Liver (tissue), 3 donors: ENCODE data around the gene SPATA32.

Experiments used
- RAD21 ChIP-seq, 2 donors: IDR thresholded peaks; 2 replicates each; pipeline ENCODE4 v1.6.1; 2016; ENCODE audit warnings: antibody characterized with exemption in 2 of 2, mild to moderate bottlenecking in 2 of 2
- TF ChIP-seq, protein P1 (sequence below): IDR thresholded peaks from 2 replicates; pipeline ENCODE4 v1.6.1; 2016; ENCODE audit warnings: antibody characterized with exemption, mild to moderate bottlenecking
- TF ChIP-seq, protein P2 (sequence below): fragments of 150-350 bp; IDR thresholded peaks from 2 replicates; pipeline ENCODE4 v1.5.1; 2017; ENCODE audit warnings: improper control_type of control experiment, low read depth, low read length; ENCODE audit not compliant: missing input control
- donor health status: healthy.
- donor health status: healthy.

DNA sequence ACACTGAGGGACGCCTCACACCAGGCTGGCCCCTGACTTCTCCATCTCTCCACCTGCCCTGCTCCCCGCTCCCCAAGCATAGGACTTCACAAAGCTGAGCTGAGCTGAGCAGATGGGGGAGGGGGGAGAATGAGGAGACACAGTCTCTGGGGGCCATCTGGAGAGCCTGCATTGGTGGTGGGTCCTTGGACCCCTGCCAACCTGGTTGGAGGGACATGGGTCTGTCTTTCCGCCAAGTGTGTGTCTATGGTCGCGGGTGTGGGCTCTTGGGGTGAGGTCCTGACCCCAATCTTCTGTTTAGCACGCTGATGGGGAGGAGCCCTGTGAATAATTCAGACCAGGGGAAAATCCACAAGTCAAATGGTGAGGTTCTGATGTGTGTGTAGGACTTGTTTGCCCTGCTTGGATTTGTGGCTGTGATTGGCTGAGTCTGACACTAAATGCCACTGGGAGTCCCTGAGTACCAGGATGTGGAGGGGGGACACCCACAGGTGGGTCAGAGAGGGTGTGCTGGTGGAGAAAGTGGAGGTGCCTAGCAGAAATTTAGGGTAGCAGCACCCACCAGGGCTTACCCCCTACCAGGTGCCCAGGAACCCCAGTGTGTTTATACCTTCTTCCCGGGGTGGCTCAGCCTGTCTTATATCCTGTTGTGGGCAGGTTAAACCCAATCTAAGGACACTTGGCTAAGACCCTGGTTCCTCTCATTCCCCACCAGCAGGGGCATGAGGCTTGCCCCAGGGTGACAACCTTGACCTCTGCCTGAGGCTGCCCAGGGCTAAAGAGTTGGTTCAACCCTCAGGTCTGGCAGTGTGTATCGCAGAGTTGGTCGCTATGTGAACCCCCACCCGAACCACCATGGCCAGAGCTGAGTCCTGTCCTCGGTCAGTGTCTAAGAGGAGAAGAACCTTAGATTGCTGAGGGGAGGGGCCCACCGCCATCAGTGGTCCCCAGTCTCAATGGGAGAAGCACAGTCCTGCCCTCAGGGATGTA lies 38.1 kb downstream of the SPATA32 start:
- TF ChIP-seq RAD21 (IDR thresholded peaks at IDR 0.05), result no peak
- TF ChIP-seq, protein P1, sequence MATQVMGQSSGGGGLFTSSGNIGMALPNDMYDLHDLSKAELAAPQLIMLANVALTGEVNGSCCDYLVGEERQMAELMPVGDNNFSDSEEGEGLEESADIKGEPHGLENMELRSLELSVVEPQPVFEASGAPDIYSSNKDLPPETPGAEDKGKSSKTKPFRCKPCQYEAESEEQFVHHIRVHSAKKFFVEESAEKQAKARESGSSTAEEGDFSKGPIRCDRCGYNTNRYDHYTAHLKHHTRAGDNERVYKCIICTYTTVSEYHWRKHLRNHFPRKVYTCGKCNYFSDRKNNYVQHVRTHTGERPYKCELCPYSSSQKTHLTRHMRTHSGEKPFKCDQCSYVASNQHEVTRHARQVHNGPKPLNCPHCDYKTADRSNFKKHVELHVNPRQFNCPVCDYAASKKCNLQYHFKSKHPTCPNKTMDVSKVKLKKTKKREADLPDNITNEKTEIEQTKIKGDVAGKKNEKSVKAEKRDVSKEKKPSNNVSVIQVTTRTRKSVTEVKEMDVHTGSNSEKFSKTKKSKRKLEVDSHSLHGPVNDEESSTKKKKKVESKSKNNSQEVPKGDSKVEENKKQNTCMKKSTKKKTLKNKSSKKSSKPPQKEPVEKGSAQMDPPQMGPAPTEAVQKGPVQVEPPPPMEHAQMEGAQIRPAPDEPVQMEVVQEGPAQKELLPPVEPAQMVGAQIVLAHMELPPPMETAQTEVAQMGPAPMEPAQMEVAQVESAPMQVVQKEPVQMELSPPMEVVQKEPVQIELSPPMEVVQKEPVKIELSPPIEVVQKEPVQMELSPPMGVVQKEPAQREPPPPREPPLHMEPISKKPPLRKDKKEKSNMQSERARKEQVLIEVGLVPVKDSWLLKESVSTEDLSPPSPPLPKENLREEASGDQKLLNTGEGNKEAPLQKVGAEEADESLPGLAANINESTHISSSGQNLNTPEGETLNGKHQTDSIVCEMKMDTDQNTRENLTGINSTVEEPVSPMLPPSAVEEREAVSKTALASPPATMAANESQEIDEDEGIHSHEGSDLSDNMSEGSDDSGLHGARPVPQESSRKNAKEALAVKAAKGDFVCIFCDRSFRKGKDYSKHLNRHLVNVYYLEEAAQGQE, result no peak
- TF ChIP-seq, protein P2, sequence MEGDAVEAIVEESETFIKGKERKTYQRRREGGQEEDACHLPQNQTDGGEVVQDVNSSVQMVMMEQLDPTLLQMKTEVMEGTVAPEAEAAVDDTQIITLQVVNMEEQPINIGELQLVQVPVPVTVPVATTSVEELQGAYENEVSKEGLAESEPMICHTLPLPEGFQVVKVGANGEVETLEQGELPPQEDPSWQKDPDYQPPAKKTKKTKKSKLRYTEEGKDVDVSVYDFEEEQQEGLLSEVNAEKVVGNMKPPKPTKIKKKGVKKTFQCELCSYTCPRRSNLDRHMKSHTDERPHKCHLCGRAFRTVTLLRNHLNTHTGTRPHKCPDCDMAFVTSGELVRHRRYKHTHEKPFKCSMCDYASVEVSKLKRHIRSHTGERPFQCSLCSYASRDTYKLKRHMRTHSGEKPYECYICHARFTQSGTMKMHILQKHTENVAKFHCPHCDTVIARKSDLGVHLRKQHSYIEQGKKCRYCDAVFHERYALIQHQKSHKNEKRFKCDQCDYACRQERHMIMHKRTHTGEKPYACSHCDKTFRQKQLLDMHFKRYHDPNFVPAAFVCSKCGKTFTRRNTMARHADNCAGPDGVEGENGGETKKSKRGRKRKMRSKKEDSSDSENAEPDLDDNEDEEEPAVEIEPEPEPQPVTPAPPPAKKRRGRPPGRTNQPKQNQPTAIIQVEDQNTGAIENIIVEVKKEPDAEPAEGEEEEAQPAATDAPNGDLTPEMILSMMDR, result no peak
